Putamen (tissue), 1 donor: ENCODE data around the gene F10.
"Not testable (repeated sequence)": the region's sequence is repeated elsewhere in the genome, so short reads cannot be mapped to it uniquely, and the experiment has no call there.

Source experiments
- DNase-seq: peaks from one replicate; pipeline ENCODE4 v3.0.0-alpha.2; 2016; ENCODE audit warnings: low spot score

Gene F10

GRCh38 chr13:113102302-113102701 is 20.3 kb upstream of the F10 start:
- DNase-seq: not testable (repeated sequence)

GRCh38 chr13:113102727-113103126 is 19.9 kb upstream of the F10 start:
- no peak for DNase-seq

GRCh38 chr13:113103646-113104045 is 19.0 kb upstream of the F10 start:
- DNase-seq: no peak

GRCh38 chr13:113105032-113105920 is 17.3 kb upstream of the F10 start, which contains the start of gene F7:
Gene F7, plus strand, starts transcription at chr13:113105791. Its CDS starts 51 bp downstream, at chr13:113105842.
- DNase-seq: no peak

- no peak for DNase-seq
Measured at GRCh38 chr13:113105921-113106452, 16.6 kb upstream of the F10 start.

- no peak for DNase-seq
Measured at GRCh38 chr13:113106711-113107351, 15.8 kb upstream of the F10 start.

- not testable (repeated sequence) for DNase-seq
Measured at GRCh38 chr13:113108521-113108920, 14.1 kb upstream of the F10 start.

- DNase-seq: no peak
Measured at GRCh38 chr13:113109151-113110047, 13.2 kb upstream of the F10 start.

- no peak for DNase-seq
Measured at GRCh38 chr13:113110048-113110851, 12.3 kb upstream of the F10 start.

- no peak for DNase-seq
Measured at GRCh38 chr13:113110852-113111315, 11.7 kb upstream of the F10 start.

- DNase-seq: not testable (repeated sequence)
Measured at GRCh38 chr13:113111821-113112220, 10.8 kb upstream of the F10 start.

- not testable (repeated sequence) for DNase-seq
Measured at GRCh38 chr13:113112475-113112874, 10.1 kb upstream of the F10 start.

- DNase-seq: no peak
Measured at GRCh38 chr13:113112893-113113845, 9.4 kb upstream of the F10 start.

- no peak for DNase-seq
Measured at GRCh38 chr13:113113846-113114271, 8.7 kb upstream of the F10 start.

- DNase-seq: no peak
Measured at GRCh38 chr13:113114511-113115362, 7.9 kb upstream of the F10 start.

- no peak for DNase-seq
Measured at GRCh38 chr13:113115363-113116205, 7.0 kb upstream of the F10 start.

GRCh38 chr13:113116206-113116800 is 6.3 kb upstream of the F10 start:
- no peak for DNase-seq
